Fibroblast of skin of abdomen (primary cell): Measurements from ENCODE around the gene OSTC.

ENCODE experiments used
- DNase-seq: peaks from one replicate; pipeline ENCODE4 v3.0.0-alpha.2; 2013

Gene OSTC

DNA sequence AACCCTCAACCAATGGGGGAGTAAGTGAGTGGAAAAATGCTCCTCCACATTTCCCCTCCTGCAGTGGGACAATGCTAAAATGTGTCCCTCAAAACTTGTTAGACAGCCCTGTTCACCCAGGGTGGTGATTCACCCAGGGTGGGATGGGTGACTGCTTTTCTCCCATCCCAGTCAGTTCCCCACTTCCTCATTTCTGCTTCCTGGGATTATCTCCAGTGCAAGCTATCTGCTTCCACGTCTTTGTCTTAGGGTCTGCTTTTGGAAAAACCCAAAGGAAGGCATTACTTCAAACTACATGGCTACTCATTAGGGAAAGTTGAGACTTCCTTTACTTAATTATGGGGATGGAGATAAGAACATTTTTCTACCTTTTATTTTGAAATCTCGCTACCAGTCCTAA, 67.0 kb downstream of the OSTC start:
- DNase-seq, result no peak
